Stimulated activated CD4-positive, alpha-beta T cell treated with anti-CD3 and anti-CD28 coated beads, Interleukin-4, amount 100 ng/mL, for 1 hour (primary cell): Measurements from ENCODE around the gene CDH13.

Experiments used
- DNase-seq: peaks from one replicate; pipeline ENCODE4 v3.0.0-alpha.2; 2020

CDH13 gene

GRCh38 chr16:83835586-83836566 is 1209.1 kb downstream of the CDH13 start:
- DNase-seq: no peak

GRCh38 chr16:83837566-83837965 is 1210.8 kb downstream of the CDH13 start:
- no peak for DNase-seq

GRCh38 chr16:83838151-83838550 is 1211.4 kb downstream of the CDH13 start:
- no peak for DNase-seq

- DNase-seq: no peak
Observed at GRCh38 chr16:83839561-83839960, 1212.8 kb downstream of the CDH13 start.

- no peak for DNase-seq
Observed at GRCh38 chr16:83840060-83840617, 1213.4 kb downstream of the CDH13 start.

GRCh38 chr16:83842291-83842690 is 1215.5 kb downstream of the CDH13 start:
- no peak for DNase-seq

GRCh38 chr16:83842756-83843507 is 1216.2 kb downstream of the CDH13 start:
- no peak for DNase-seq

- no peak for DNase-seq
Observed at GRCh38 chr16:83843657-83844056, 1216.9 kb downstream of the CDH13 start.

- DNase-seq: no peak
Observed at GRCh38 chr16:83845263-83845662, 1218.5 kb downstream of the CDH13 start.

GRCh38 chr16:83847371-83848225 is 1220.8 kb downstream of the CDH13 start:
- DNase-seq: no peak

- DNase-seq: no peak
Observed at GRCh38 chr16:83849421-83849820, 1222.7 kb downstream of the CDH13 start.
